Medulla oblongata (tissue), 1 donor: ENCODE results near the gene APP.

ENCODE experiments used
- DNase-seq: peaks from one replicate; pipeline ENCODE4 v3.0.0-alpha.2; 2015; ENCODE audit errors: extremely low spot score

APP gene

GRCh38 chr21:25979845-25980616 lies 190.5 kb downstream of the APP start:
- DNase-seq = no peak

GRCh38 chr21:25977068-25977611 lies 193.4 kb downstream of the APP start:
- DNase-seq = no peak

DNA sequence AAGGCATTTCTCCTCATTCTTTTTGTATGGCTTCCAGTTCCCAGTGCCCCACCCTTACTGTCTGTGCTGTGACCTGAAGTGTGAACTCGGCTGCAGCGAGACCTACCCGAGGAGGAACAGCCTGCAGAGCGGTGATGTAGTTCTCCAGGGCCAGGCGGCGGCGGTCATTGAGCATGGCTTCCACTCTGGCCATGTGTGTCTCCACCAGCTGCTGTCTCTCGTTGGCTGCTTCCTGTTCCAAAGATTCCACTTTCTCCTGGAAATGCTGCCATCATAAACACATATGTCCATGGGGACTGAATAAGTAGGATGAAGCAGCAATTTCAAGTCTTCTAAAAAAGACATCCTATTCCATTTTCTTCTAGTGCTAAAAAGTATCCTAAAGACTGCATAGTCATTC lies 195.6 kb downstream of the APP start:
- DNase-seq = no peak

- peak; percentile 90 for DNase-seq
Measured at GRCh38 chr21:25970254-25970930, 200.2 kb downstream of the APP start.

DNA sequence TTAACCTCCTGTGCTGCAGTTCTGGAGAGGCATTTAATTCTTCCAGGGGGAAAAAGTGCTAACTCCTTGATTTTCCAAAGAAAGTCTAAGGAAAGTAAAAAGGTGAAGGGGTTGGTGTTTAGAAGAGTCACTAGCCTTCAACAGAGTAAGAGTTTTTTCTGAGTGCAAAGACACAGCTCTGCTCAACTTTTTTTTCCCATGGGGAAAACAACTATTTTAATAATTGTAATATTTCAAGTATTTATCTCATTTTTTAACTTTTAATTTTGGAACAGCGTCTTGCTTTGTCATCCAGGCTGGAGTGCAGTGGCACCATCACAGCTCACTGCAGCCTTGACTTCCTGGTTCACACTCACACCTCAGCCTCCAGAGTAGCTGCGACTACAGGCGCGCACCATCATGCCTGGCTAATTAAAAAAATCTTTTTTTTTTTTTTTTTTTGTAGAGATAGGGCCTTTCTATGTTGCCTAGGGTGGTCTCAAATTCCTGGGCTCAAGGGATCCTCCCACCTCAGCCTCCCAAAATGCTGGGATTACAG lies 202.6 kb downstream of the APP start:
- DNase-seq = no peak

GRCh38 chr21:25967181-25967900 lies 203.2 kb downstream of the APP start:
- DNase-seq = peak; percentile 72

- DNase-seq = no peak
Measured at GRCh38 chr21:25965951-25966707, 204.4 kb downstream of the APP start.

GRCh38 chr21:25964926-25965325 lies 205.6 kb downstream of the APP start:
- DNase-seq = no peak

DNA sequence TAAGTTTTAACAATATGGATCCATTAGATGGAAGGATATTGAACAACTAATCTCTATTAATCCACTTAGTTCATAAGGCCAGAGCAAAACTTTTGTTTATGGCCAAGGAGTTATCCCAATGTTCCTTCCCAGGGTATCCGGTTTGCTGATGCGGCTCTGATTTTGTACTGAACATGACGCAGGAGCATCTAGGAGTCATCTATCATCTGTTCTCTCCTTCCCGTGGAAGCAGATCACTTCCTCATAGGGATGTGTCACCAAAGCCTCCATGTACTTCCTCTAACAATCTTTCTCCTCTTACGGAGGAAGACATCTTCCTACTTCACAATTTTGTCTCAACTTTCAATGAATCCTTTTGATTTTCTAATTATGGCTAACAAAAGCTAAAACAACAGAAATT lies 206.6 kb downstream of the APP start:
- DNase-seq = no peak

DNA sequence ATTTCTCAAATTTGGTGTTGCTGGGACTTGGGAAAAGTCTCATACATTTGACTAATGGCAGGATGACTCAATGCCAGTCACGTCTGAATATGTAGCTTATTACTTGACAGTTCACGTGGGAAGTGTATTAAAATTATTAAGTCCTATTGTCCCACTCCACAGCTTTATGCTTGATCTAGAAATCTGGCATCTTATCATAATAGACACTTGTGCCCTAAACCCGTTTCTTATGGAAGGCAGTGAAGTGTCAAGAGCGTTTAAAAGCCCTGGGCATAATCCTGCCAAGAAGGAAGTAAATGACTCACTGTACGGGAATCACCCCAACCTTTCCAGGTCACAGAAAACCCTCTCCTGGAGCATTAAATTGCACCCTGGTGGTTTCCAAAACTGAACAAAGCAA lies 207.4 kb downstream of the APP start:
- DNase-seq = no peak

DNA sequence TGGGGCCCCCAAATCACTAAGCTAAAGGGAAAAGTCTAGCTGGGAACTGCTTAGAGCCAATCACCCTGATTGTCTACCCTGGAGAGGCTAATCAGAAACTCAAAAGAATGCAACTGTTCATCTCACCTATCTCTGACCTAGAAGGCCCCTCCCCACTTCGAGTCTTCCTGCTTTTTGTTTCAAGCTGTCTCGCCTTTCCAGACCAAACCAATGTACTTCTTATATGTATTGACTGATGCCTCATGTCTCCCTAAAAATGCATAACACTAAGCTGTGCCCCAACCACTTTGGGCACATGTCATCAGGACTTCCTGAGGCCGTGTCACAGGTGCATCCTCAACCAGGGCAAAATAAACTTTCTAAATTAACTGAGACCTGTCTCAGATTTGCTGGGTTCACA lies 209.5 kb downstream of the APP start:
- DNase-seq = no peak

GRCh38 chr21:25960402-25960801 lies 210.2 kb downstream of the APP start:
- no peak for DNase-seq

DNA sequence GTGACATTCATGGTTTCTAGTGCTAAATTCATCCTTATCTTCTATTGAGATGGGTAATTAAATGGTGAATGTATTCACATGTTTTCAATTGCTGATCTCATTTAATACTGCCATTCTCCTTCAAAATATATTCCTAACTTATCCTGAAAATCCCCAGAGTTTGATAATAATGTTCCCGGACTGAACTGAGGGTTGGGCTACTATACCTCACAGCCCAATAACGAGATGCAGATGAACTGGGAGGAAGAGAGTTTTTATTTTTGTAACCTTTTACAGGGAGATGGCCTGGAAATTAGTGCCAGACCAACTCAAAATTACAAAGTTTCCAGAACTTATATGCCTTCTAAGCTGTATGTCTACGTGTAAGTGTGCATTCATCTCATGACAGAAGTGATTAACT lies 210.8 kb downstream of the APP start:
- no peak for DNase-seq

DNA sequence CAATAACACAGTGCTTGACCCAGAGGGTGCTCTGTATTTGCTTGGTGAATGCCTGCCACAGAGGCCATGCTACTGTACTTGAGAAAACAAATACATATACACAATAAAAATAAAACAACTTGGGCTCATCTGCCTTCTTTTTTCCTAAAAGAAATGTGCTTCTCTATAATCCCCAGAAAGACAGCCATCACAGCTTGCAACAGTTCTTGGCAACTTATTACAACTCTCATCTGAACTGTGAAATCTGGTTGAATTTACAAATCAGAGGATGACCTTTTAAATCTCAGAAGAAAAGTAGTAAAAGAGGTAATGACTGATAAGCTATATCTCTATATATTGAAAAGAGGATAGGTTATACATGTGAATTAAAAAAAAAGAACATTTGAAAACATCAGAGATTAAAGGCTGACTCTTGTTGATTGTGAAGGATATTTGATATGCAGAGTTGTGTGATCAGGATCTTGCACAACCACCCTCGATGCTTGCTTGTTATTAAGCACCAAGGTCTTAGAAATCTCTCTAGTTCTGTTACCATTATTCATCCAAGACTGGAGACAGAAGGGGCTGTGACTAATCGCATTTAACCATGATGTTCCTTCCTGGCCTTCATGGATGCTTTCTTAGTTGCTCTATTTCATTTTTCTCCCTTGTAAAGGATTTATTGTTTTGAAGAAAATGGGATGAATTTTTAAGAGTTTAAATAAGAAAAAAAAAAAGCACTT lies 213.4 kb downstream of the APP start:
- no peak for DNase-seq

DNA sequence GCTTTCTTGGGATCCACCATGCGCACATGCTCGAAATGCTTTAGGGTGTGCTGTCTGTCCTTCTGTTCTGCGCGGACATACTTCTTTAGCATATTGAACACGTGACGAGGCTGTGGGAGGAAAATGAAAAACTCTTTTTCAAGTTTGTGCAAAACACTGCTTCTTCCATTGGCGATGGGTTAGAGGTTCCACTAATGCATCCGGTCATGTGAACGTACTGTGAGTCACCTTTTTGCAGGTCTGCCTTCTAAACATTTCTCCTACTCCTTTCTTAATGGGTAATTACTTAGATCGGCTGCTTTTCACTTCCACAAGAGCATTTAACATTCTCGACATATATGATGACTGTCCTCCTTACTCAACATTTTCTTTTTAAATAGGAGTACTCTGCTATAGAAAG lies 214.9 kb downstream of the APP start:
- no peak for DNase-seq

- DNase-seq = no peak
Measured at GRCh38 chr21:25953659-25954058, 216.9 kb downstream of the APP start.

DNA sequence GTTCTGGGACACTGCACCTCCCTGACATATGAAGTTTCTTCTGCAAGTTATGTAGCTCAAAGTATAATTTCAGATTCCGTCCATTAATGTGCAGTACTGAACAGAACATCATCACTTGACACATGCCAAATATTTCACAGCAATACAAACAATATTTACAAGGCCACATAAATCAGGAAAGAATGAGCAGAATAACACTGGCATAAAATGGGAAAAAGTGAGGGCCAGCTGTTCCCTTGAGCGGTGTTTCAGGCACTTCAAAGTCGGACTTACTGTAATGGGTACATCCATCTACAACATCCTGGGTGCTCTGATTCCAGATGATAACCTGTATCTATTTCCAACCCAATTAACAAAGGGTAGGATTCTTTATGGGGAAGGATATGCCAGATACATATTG lies 217.4 kb downstream of the APP start:
- DNase-seq = no peak

GRCh38 chr21:25952306-25952705 lies 218.3 kb downstream of the APP start:
- DNase-seq = no peak

DNA sequence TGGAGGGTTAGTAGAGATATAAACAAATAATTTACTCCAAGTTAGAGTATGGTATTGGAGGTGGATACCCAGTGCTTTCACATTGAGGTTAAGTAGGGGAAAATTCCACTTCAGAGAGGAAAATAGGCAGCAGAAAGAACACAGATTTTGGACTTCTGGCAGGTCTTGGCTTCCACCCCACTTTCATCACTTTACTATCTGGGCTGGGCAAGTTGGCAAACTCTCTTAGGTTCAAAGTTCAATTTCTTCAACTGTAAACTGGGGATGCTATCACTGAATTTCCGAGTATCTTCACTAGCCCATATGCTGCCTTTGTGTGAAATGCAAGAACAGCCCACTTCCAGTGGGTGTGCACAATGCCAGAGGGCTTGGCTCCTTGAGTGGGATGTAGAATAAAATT lies 220.9 kb downstream of the APP start:
- no peak for DNase-seq

- DNase-seq = no peak
Measured at GRCh38 chr21:25944672-25945213, 225.8 kb downstream of the APP start.

DNA sequence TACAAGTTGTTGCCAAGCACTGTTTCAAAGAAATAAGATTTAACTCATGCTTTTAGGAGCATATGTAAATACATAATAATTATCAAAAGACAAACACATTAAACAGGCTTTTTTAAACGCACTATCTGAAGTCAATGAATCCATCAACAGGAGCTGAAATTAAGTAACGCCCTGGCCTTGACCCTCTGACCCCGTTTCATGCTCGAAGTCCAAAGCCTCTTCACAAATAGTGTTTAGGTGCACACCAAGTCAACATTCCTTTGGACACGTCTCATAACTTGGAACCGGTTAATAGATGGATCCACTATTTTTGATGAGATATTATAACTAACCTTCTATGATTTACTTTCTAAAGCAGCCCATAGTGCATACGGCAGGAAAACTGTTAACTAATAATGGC lies 226.5 kb downstream of the APP start:
- no peak for DNase-seq
